ENCODE results near the gene PPP1R1A. TPM values are rescaled to one million over a fixed set of nuclear protein-coding genes. Genes with fewer than 3 reads are reported as not detected.

The PPP1R1A gene
- total and polyA plus RNA-seq, 7 donors, result 93.7 to 360 (median 215) TPM

GRCh38 chr12:54602661-54603060 lies 14.2 kb upstream of the PPP1R1A start:
- intact Hi-C loops (cut with DNase I), result no loop called here
- ATAC-seq, result no peak
- Histone ChIP-seq H3K4me1 (no peaks in the 10 kb centered on the region), H3K4me3 (no peak overlapping the region), H3K9me3 (no peaks in the 10 kb centered on the region), H3K27me3 (ENCODE audit: insufficient read depth in 3 of 3, low read length in 2 of 3) (peaks cover 0 to 3% (median 0%) of the 10 kb centered on the region in 3 donors), H3K36me3 (ENCODE audit: insufficient read depth in 1 of 2, low read depth in 1 of 2) (no peaks in the 10 kb centered on the region), H3K27ac (no peak overlapping the region)
- DNase-seq, result no peak
- 13 to 22% (median 16%) methylated on average over 2 of the region's 2 CpGs for WGBS, 3 donors
- TF ChIP-seq CTCF (IDR thresholded peaks at IDR 0.05), result no peak

- TF ChIP-seq CTCF (IDR thresholded peaks at IDR 0.05), result no peak
- intact Hi-C loops (cut with DNase I), result no loop called here
- WGBS, 3 donors, result 52 to 58% (median 56%) methylated on average over 4 of the region's 4 CpGs
Measured at GRCh38 chr12:54601841-54602240, 13.4 kb upstream of the PPP1R1A start.

GRCh38 chr12:54598970-54599369 lies 10.5 kb upstream of the PPP1R1A start:
- ATAC-seq (no peak), DNase-seq (no peak)
- no peaks in the 10 kb centered on the region for H3K4me1 ChIP-seq
- intact Hi-C loops (cut with DNase I), result loop anchor here (5.0 kb wide), 1 partner anchor 358 kb away; no protein-coding TSS in a partner anchor
- 74 to 86% (median 80%) methylated on average over 5 of the region's 5 CpGs for WGBS, 3 donors
- H3K9me3 ChIP-seq, result no peaks in the 10 kb centered on the region
- no peak overlapping the region for H3K27ac ChIP-seq
- no peaks in the 10 kb centered on the region for H3K27me3 ChIP-seq (ENCODE audit: insufficient read depth in 3 of 3, low read length in 2 of 3)
- no peak for TF ChIP-seq CTCF (IDR thresholded peaks at IDR 0.05)
- no peak overlapping the region for H3K4me3 ChIP-seq
- no peaks in the 10 kb centered on the region for H3K36me3 ChIP-seq (ENCODE audit: insufficient read depth in 1 of 2, low read depth in 1 of 2)

More at GRCh38 chr12:54601841-54602240, 13.4 kb upstream of the PPP1R1A start:
- H3K4me1 ChIP-seq, result no peaks in the 10 kb centered on the region
- H3K36me3 ChIP-seq (ENCODE audit: insufficient read depth in 1 of 2, low read depth in 1 of 2), result no peaks in the 10 kb centered on the region
- no peaks in the 10 kb centered on the region for H3K27me3 ChIP-seq (ENCODE audit: insufficient read depth in 3 of 3, low read length in 2 of 3)
- ATAC-seq (peak in 3 of 4 donors; percentile 42 to 58 (median 52)), DNase-seq (no peak)
- H3K27ac ChIP-seq, result no peak overlapping the region
- H3K4me3 ChIP-seq, result no peak overlapping the region
- no peaks in the 10 kb centered on the region for H3K9me3 ChIP-seq

DNA sequence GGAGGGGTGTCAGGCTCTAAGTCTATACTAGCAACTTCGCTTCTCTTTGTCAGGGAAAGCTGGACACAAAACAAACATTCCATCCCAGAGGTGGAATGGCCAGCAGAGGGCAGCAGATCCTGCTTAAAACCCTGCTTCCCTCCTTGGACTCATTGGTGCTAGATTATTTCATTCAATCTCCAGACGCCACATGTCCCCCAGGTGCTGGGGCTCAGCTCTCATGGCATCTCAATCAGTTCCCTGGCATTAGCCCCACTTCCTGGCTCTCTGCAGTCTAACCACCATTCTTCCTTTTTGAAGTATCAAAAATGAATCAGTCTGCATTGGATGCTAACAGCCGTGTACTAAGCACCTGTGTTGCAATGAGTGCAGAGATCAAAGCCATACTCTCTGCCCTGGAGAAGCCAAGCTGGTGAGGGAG lies 8.1 kb upstream of the PPP1R1A start:
- Histone ChIP-seq H3K4me1 (no peaks in the 10 kb centered on the region), H3K9me3 (no peaks in the 10 kb centered on the region), H3K27ac (no peak overlapping the region), H3K27me3 (ENCODE audit: insufficient read depth in 3 of 3, low read length in 2 of 3) (no peaks in the 10 kb centered on the region), H3K36me3 (ENCODE audit: insufficient read depth in 1 of 2, low read depth in 1 of 2) (no peaks in the 10 kb centered on the region), H3K4me3 (no peak overlapping the region)
- DNase-seq, result peak; percentile 62 to 76
- ATAC-seq, result peak; percentile 74 to 92 (median 76)
- intact Hi-C loops (cut with DNase I), result loop anchor here (5.0 kb wide), 1 partner anchor 361 kb away; no protein-coding TSS in a partner anchor
- WGBS, 3 donors, result 22 to 26% (median 26%) methylated on average over 3 of the region's 3 CpGs
- peak; percentile 82 for TF ChIP-seq CTCF (IDR thresholded peaks at IDR 0.05)

DNA sequence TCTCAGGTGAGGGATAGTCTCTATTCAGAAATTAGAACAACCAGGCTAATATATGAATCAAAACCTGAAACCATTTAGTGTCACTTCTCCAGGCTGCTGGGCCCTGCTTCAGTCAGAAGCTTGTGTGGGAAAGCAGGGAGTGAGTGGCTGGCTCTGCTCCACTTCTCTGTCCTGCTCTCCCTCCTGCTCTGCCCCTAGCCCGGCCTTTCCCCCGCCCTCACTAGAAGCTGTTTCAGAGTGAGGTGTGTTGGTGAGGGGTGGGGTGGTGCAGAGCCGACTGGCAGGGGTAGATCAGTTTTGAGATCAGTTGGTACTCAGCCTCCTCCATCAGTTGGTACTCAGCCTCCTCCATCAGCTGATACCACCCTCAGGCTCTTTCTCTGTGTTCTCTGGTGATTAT lies 7.0 kb upstream of the PPP1R1A start:
- Histone ChIP-seq H3K27me3 (ENCODE audit: insufficient read depth in 3 of 3, low read length in 2 of 3) (no peaks in the 10 kb centered on the region), H3K27ac (no peak overlapping the region), H3K4me1 (no peaks in the 10 kb centered on the region), H3K36me3 (ENCODE audit: insufficient read depth in 1 of 2, low read depth in 1 of 2) (no peaks in the 10 kb centered on the region), H3K4me3 (no peak overlapping the region), H3K9me3 (no peaks in the 10 kb centered on the region)
- no peak for TF ChIP-seq CTCF (IDR thresholded peaks at IDR 0.05)
- intact Hi-C loops (cut with DNase I), result loop anchor here (5.0 kb wide), 1 partner anchor 362 kb away; no protein-coding TSS in a partner anchor
- WGBS, 3 donors, result 77 to 90% (median 89%) methylated on average over 3 of the region's 3 CpGs
- DNase-seq (no peak), ATAC-seq (no peak)
